NCI-H1930 (cell line): ENCODE results near the gene MMP20.
"Not testable (repeated sequence)": the region's sequence is repeated elsewhere in the genome, so short reads cannot be mapped to it uniquely, and the experiment has no call there.

Experiments used
- DNase-seq, 2 experiments: peaks; one replicate each; lab custom pipeline; 2025; lab: John Stamatoyannopoulos, UW

The MMP20 gene

DNA sequence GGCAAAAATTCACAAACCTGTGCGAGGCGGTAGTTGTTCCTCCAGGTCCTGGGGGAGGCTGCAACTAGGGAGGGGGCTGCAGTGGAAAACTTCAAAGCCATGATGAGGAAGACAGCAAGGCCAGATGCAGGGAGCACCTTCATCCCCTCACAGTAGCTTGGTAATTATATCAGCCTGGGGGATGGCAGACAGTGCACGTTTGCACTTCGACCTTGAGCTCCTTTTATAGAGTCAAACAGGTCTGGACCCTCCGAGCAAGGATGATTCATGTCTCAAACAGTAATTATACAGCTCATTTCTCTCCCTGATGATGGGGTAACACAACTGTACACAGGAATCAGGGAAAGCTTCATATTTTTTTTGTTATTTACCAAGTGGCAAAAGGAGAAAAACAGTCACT lies at the start of gene MMP20:
MMP20 (minus strand) TSS at position 156 of the 400 bp plus-strand sequence; CDS start at position 143, 13 bp downstream.
- DNase-seq = no peak

GRCh38 chr11:102669664-102670063 lies 44.5 kb upstream of the MMP20 start:
- DNase-seq = no peak

- DNase-seq = peak in 1 of 2 experiments; percentile 19
Observed at GRCh38 chr11:102666331-102666957, 41.3 kb upstream of the MMP20 start.

GRCh38 chr11:102664001-102664752 lies 39.0 kb upstream of the MMP20 start:
- DNase-seq = no peak

DNA sequence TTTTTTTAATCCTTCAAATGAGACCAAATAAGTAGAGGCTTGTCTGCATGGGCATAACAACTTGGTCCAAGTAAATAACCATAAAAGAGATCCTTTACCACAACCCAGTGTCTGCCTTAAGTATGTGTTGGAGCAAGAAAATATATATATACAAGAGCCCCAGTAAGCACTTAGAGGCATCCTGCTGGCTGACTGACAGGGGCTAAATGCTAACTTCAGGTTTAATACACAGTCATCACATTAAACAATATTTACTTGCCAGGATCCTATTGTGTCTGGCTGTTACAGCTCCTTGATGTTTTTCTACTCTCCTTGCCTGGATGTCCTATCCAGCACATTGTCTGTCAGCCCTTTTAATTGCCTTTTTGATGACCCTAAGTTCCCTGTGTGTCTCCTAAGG lies 37.5 kb upstream of the MMP20 start:
- DNase-seq = no peak

GRCh38 chr11:102661040-102661439 lies 35.9 kb upstream of the MMP20 start:
- no peak for DNase-seq

DNA sequence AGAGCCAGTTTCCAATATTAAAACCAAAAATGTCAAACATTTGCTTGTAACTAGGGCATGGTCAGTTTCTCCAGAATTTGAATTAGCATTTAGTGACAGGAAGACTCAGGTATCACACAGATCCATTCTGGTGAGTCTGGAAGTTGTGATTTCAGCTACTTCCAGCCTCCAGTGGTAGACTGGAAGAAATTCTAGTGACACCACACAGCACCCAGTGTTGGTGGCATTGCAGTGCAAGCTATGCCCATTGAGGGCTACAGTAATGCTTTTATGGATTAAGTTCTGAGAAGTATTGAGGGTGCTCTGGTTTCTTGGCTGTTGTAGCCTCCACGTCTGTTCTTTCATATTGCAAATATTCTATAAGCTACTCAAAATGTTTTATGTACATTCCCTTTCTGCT lies 31.4 kb upstream of the MMP20 start:
- no peak for DNase-seq

DNA sequence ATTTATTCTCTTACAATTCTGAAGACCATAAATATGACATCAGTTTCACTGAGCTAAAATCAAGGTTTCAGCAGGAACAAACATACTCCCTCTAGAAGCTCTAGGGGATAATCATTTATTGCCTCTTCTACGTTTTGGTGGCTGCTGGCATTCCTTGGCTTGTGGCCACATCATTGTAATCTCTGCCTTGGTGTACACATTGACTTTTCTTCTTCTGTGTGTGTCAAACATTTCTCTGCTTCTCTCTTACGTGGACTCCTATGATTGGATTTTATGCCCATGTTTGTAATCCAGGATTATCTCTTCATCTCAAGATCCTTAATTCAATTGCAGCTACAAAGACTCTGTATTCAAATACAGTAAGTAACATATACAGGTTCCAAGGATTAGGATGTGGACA lies 30.4 kb upstream of the MMP20 start:
- DNase-seq = no peak

DNA sequence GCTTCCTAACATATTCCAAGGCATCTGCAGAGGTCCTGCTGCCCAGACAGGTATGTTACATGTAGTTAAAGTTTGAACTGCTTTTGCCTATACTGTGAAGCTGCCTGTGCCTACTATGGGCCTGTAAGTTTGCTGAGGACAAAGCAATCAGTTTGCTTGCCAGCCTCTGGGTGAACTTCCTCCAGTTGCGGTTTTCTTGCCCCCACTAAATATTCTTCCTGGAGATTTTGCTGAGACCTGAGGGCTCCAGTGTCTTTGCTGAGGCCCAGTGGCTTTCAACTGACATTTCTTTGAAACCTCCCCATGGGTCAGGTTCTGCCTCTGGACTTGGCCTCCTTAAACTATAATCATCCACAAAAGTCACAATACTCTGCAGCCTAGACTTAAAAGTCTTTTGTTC lies 29.6 kb upstream of the MMP20 start:
- DNase-seq = no peak

DNA sequence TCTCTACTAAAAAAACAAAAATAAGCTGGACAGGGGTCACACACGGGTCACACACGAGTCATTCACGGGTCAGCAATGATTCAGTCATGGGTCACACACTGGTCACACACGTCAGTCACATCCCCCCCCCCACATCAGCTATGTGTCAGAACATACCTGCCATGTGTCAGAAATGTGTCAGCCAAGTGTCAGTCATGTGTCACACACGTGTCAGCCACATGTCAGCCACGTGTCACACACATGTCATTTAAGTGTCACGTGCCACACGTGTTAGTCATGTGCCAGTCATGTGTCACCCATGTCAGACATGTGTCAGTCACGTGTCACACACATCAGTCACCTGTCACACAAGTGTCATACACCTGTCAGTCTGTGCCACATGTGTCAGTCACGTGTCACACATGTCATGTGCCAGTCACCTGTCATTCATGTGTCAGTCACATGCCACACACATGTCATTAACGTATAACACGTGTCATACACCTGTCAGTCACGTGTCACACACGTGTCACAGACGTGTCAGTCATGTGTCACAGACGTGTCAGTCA lies 28.7 kb upstream of the MMP20 start:
- DNase-seq = no peak

- DNase-seq = no peak
Observed at GRCh38 chr11:102647430-102647829, 22.3 kb upstream of the MMP20 start.

GRCh38 chr11:102643941-102644340 lies 18.8 kb upstream of the MMP20 start:
- no peak for DNase-seq

DNA sequence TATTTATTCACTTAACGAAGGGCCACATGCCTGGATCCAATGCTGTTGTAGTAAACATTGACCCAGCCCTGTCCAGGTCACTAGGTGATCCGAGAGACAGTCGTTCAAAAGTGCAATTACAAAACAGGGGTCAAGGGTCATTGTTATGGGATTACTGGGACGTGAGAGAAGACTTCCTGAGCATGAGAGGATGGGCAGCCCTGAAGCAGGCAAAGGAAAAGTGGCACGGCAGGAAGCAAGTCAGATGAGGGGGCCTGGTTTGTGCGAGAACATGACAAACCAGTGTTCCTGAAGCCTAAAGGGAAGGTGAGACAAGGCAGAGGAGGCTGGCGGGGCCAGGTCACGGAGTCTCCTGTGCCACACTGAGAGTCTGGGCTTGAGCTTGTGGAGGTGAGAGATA lies 15.8 kb upstream of the MMP20 start:
- DNase-seq = no peak

GRCh38 chr11:102639656-102640055 lies 14.5 kb upstream of the MMP20 start:
- no peak for DNase-seq

GRCh38 chr11:102637731-102638130 lies 12.6 kb upstream of the MMP20 start:
- DNase-seq = no peak

GRCh38 chr11:102633385-102634026 lies 8.4 kb upstream of the MMP20 start:
- no peak for DNase-seq

GRCh38 chr11:102632026-102632425 lies 6.9 kb upstream of the MMP20 start:
- no peak for DNase-seq

DNA sequence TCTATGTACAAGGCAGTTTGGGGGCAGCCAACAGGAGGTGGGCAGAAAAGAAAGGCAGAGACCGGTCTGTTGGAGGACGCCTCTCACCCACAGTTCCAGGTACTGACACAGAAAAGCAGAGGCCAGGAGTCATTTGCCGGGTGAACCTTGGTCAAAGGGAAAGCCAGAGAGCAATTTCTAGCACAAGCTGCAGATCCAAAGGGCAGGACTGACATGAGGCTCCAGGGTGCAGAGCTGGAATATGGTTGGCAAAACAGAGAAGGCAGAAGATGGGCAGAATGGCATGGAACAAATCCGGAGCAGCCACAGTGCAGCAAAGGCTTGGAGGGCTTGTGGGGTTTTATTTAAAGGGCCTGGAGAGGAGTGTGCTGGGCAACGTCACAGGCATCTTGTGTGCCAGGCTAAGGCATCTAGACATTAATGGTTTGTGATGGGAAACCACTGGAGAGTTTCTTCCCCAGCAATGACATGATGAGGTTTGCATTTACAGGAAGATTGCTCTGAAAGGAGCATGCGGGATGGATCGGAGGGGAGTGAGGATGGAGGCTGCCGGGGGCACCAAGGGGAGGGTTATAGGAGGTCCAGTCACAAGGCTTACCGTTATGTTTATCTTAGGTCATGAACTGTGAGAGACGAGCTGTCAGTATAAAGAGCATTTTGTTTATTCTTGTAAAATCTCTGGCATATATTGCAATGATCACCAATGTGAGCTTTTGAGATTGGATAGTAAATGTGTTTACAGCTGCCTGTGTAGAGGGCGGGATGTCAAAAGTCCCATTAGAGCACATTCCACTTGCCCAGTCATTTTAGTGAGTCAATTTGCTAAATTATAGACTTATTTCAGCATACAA lies 5.7 kb upstream of the MMP20 start:
- DNase-seq = no peak

- DNase-seq = not testable (repeated sequence)
Observed at GRCh38 chr11:102629908-102630307, 4.8 kb upstream of the MMP20 start.

DNA sequence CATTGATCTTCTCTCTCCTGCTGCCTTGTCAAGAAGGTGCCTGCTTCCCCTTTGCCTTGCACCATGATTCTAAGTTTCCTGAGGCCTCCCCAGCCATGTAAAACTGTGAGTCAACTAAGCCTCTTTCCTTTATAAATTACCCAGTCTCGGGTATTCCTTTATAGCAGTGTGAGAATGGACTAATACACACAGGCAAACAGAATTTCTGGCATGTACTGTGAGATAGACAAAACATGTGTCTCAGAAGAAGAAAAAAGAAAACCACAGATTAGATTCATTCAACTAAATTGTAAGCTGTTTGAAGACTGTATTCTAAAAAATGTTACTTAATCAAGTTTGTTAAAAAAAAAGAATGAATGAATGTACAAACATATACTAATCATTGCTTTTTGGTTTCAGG lies 1.5 kb upstream of the MMP20 start:
- DNase-seq = no peak

- no peak for DNase-seq
Observed at GRCh38 chr11:102623998-102624397, 1.1 kb downstream of the MMP20 start.

GRCh38 chr11:102623128-102623527 lies 2.0 kb downstream of the MMP20 start:
- no peak for DNase-seq
